Neural cell (in vitro differentiated cells): ENCODE results near the gene CRHR1.

ENCODE experiments used
- EZH2 ChIP-seq: fragments of 200-600, 300-800 bp; shearing (Covaris generic), sonication (generic); IDR thresholded peaks from 2 replicates; pipeline ENCODE4 v1.6.1; 2014; ENCODE audit warnings: antibody characterized with exemption, low read length, borderline replicate concordance, mild to moderate bottlenecking; ENCODE audit not compliant: insufficient read depth, poor library complexity, severe bottlenecking
- POLR2AphosphoS5 ChIP-seq: IDR thresholded peaks from 2 replicates; pipeline ENCODE4 v1.6.1; 2012
- RAD21 ChIP-seq: fragments of 450-650 bp; conservative IDR thresholded peaks from 2 replicates; pipeline ENCODE4 v1.6.1; 2014; ENCODE audit warnings: antibody characterized with exemption, mild to moderate bottlenecking, moderate library complexity
- TAF1 ChIP-seq: IDR thresholded peaks from 2 replicates; pipeline ENCODE4 v1.6.1; 2012; ENCODE audit warnings: low read depth
- TF ChIP-seq, protein P1 (sequence below): fragments of 450-650 bp; IDR thresholded peaks from 2 replicates; pipeline ENCODE4 v1.5.1; 2014; ENCODE audit warnings: antibody characterized with exemption, mild to moderate bottlenecking, moderate library complexity; ENCODE audit not compliant: poor library complexity, severe bottlenecking
- TF ChIP-seq, protein P2 (sequence below): IDR thresholded peaks from 2 replicates; pipeline ENCODE4 v1.6.1; 2012; ENCODE audit warnings: borderline replicate concordance

DNA sequence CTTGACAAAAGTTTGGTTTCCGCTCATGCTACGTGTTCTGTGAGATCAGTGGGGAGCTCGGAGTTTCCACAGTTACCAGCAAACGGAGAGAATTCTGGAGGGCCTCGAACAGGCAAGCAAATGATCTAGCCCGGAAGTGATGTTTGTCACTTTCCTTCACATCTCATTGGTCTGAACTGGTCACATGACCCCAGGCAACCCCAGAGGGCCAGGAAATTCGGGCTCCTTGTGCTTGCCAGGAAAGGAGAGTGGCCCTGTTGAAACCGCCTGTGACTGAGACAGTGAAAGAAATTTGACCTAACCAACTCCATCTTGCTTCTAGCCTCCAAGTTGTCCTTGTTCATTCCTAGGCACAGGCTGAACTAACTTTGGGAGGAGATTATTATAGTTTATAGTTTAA, 83.6 kb downstream of the CRHR1 start:
- TF ChIP-seq POLR2AphosphoS5, result no peak
- no peak for TF ChIP-seq TAF1
- TF ChIP-seq, protein P1, sequence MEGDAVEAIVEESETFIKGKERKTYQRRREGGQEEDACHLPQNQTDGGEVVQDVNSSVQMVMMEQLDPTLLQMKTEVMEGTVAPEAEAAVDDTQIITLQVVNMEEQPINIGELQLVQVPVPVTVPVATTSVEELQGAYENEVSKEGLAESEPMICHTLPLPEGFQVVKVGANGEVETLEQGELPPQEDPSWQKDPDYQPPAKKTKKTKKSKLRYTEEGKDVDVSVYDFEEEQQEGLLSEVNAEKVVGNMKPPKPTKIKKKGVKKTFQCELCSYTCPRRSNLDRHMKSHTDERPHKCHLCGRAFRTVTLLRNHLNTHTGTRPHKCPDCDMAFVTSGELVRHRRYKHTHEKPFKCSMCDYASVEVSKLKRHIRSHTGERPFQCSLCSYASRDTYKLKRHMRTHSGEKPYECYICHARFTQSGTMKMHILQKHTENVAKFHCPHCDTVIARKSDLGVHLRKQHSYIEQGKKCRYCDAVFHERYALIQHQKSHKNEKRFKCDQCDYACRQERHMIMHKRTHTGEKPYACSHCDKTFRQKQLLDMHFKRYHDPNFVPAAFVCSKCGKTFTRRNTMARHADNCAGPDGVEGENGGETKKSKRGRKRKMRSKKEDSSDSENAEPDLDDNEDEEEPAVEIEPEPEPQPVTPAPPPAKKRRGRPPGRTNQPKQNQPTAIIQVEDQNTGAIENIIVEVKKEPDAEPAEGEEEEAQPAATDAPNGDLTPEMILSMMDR, result no peak
- no peak for TF ChIP-seq EZH2
- TF ChIP-seq RAD21, result no peak
- TF ChIP-seq, protein P2, sequence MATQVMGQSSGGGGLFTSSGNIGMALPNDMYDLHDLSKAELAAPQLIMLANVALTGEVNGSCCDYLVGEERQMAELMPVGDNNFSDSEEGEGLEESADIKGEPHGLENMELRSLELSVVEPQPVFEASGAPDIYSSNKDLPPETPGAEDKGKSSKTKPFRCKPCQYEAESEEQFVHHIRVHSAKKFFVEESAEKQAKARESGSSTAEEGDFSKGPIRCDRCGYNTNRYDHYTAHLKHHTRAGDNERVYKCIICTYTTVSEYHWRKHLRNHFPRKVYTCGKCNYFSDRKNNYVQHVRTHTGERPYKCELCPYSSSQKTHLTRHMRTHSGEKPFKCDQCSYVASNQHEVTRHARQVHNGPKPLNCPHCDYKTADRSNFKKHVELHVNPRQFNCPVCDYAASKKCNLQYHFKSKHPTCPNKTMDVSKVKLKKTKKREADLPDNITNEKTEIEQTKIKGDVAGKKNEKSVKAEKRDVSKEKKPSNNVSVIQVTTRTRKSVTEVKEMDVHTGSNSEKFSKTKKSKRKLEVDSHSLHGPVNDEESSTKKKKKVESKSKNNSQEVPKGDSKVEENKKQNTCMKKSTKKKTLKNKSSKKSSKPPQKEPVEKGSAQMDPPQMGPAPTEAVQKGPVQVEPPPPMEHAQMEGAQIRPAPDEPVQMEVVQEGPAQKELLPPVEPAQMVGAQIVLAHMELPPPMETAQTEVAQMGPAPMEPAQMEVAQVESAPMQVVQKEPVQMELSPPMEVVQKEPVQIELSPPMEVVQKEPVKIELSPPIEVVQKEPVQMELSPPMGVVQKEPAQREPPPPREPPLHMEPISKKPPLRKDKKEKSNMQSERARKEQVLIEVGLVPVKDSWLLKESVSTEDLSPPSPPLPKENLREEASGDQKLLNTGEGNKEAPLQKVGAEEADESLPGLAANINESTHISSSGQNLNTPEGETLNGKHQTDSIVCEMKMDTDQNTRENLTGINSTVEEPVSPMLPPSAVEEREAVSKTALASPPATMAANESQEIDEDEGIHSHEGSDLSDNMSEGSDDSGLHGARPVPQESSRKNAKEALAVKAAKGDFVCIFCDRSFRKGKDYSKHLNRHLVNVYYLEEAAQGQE, result no peak
